Muscle of leg (tissue), 11 donors: ENCODE data around the gene CTNND2. TPM values are rescaled to one million over a fixed set of nuclear protein-coding genes. Genes with fewer than 3 reads are reported as not detected.

Source experiments
- DNase-seq: peaks from one replicate; pipeline ENCODE4 v3.0.0; 2013
- H3K27ac ChIP-seq: one replicate; pipeline ENCODE4 v1.5.1; 2013; ENCODE audit warnings: mild to moderate bottlenecking, low read length, control low read depth
- H3K27me3 ChIP-seq: one replicate; pipeline ENCODE4 v1.6.1; 2013; ENCODE audit warnings: low read length; ENCODE audit not compliant: control insufficient read depth, insufficient read depth
- H3K36me3 ChIP-seq: one replicate; pipeline ENCODE4 v1.6.1; 2013; ENCODE audit warnings: low read length; ENCODE audit not compliant: control insufficient read depth, insufficient read depth
- H3K4me1 ChIP-seq: one replicate; pipeline ENCODE4 v1.6.1; 2013; ENCODE audit warnings: low read length; ENCODE audit not compliant: control insufficient read depth, insufficient read depth
- H3K4me3 ChIP-seq: one replicate; pipeline ENCODE4 v1.5.1; 2013; ENCODE audit warnings: low read length, control low read depth
- H3K9me3 ChIP-seq: replicated peaks from 2 replicates; pipeline ENCODE4 v1.6.1; 2013; ENCODE audit warnings: low read depth, low read length; ENCODE audit not compliant: control insufficient read depth
- WGBS: methylation state at CpG from one replicate; pipeline ENCODE4 v1.1.5; 2013; ENCODE audit warnings: missing lambda C conversion rate; ENCODE audit not compliant: insufficient coverage; 5-methylcytosine and 5-hydroxymethylcytosine counted together
- polyA plus RNA-seq, 8 donors: library from polyadenylated mRNA; unstranded; fragments of 120-200 nt; gene quantifications; one replicate each; pipeline versions ENCODE4 v1.2.1 to v1.2.3, GENCODE V29; 2013; ENCODE audit warnings: inconsistent platforms in 1 of 8, low replicate concordance in 1 of 8; ENCODE audit not compliant: insufficient read length in 8 of 8, insufficient read depth in 1 of 8
- total RNA-seq: library from RNA; stranded (reverse); fragments of 120-200 nt; gene quantifications from one replicate; pipeline ENCODE4 v1.2.4, GENCODE V29; 2013

Gene CTNND2
- total and polyA plus RNA-seq, 9 donors = 0.48 to 1.0 (median 0.71) TPM

- DNase-seq = no peak
- no CpG with 5 or more reads among the region's 2 CpGs for WGBS
- Histone ChIP-seq H3K27me3 (peaks cover 27% of the 10 kb centered on the region), H3K4me1 (peaks cover 4% of the 10 kb centered on the region), H3K4me3 (no peak overlapping the region), H3K36me3 (no peaks in the 10 kb centered on the region), H3K9me3 (no peaks in the 10 kb centered on the region), H3K27ac (no peak overlapping the region)
These were observed 517.8 kb downstream of the CTNND2 start for GRCh38 chr5:11386398-11386797.

- H3K27me3 ChIP-seq = peaks cover 27% of the 10 kb centered on the region
- WGBS = 0% methylated on average over 1 of the region's 3 CpGs
- DNase-seq = no peak
These were observed 518.3 kb downstream of the CTNND2 start for GRCh38 chr5:11385901-11386293.

GRCh38 chr5:11385251-11385900 lies 518.9 kb downstream of the CTNND2 start:
- DNase-seq = no peak
- H3K4me1 ChIP-seq = peaks cover 4% of the 10 kb centered on the region
- WGBS = under 1% methylated on average over 23 of the region's 33 CpGs
- no peak overlapping the region for H3K27ac ChIP-seq
- H3K9me3 ChIP-seq = no peaks in the 10 kb centered on the region
- no peak overlapping the region for H3K4me3 ChIP-seq
- H3K36me3 ChIP-seq = no peaks in the 10 kb centered on the region
- peaks cover 25% of the 10 kb centered on the region for H3K27me3 ChIP-seq

More at GRCh38 chr5:11385901-11386293, 518.3 kb downstream of the CTNND2 start:
- H3K4me1 ChIP-seq = peaks cover 4% of the 10 kb centered on the region
- no peaks in the 10 kb centered on the region for H3K36me3 ChIP-seq
- no peak overlapping the region for H3K4me3 ChIP-seq
- H3K9me3 ChIP-seq = no peaks in the 10 kb centered on the region
- H3K27ac ChIP-seq = no peak overlapping the region

DNA sequence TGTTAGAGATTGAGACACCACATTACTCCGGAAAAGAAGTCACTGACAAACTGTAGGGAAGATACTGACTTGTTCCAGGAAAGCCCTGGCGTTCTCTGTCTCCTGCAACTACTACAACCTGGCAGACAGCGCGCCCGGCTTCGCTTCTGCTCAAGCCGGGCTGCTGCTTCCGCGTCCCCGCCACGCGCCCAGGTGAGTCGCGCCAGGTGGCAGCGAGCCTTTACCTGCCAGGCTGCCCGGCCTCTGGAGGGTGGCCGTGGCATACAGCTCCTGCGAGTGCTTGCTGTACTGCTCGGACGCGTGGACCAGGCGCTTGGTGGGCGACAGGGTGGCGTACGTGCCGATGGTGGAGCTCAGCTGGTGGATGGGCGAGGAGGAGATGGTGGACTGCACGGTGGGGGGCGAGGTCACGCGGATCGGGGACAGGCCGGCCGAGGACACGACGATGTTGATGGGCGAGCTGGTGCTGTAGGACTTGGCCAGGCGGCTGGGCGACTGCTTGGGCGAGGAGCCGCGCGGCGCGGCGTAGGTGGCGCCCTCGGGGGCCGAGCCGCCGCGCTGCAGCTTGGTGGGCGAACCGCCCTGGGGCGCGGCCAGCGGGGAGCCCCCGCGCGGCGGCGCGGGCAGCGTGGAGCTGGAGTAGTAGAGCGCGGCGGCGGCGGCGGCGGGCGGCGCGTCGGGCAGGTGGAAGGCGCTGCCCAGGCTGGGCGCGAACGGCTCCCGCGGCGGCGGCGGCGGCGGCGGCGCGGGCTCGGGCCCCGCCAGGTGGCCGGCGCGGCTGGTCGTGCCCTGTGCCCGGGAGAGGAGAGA lies 519.6 kb downstream of the CTNND2 start:
- Histone ChIP-seq H3K27me3 (peaks cover 25% of the 10 kb centered on the region), H3K36me3 (no peaks in the 10 kb centered on the region), H3K4me1 (peaks cover 4% of the 10 kb centered on the region), H3K9me3 (no peaks in the 10 kb centered on the region), H3K4me3 (no peak overlapping the region), H3K27ac (no peak overlapping the region)
- no peak for DNase-seq
- WGBS = 2% methylated on average over 95 of the region's 96 CpGs

DNA sequence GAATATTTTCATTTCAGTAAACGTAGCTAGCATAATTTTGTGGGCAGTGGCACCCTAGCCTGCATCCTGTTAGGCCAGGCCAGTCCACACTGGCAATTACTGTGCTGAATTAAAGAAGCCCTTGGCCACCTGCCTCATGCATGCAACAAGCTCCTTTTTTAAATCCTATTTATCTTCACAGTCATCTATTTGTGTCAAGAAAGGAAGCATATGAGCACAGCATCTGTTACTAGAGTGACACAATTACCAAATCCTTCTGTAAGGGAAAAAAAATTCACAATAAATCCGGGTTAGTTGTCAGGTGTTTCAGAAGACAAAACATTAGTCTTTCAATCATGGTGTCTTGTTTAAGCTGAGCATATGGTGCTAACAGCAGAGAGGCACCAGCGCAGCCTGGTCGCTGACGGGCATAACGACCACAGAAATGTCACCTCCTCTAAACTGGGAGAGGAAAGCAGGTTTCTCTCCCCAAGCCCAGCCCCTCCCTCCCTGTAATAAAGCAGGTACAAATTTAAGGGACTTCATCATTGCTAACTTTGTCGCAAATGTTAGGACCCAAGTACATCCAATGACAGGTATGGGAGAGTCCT lies 520.6 kb downstream of the CTNND2 start:
- peaks cover 4% of the 10 kb centered on the region for H3K4me1 ChIP-seq
- H3K27me3 ChIP-seq = peaks cover 25% of the 10 kb centered on the region
- no CpG with 5 or more reads among the region's 7 CpGs for WGBS
- H3K27ac ChIP-seq = no peak overlapping the region
- H3K36me3 ChIP-seq = no peaks in the 10 kb centered on the region
- H3K9me3 ChIP-seq = no peaks in the 10 kb centered on the region
- no peak for DNase-seq
- H3K4me3 ChIP-seq = no peak overlapping the region

DNA sequence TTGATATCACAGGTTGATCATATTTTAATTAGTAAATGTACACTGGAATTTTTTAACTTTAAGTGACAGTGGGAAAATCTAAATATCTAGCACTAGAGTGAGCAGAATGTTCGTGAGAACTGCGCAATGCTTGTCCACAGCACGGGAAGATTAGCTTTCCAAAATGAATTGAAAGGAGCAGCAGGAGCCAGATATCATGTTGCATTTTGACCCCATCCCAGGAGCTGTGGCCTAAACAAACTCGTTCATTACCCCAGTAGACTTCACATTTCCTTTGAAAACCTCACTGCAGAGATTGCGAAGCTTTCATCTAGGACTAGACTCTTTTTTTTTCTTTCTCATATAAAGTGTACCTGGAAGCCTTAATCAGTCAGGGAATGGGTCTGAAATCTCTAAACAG lies 525.8 kb downstream of the CTNND2 start:
- no peak for DNase-seq
- no peaks in the 10 kb centered on the region for H3K9me3 ChIP-seq
- H3K36me3 ChIP-seq = no peaks in the 10 kb centered on the region
- no peaks in the 10 kb centered on the region for H3K4me1 ChIP-seq
- H3K27ac ChIP-seq = no peak overlapping the region
- peaks cover 2% of the 10 kb centered on the region for H3K27me3 ChIP-seq
- WGBS = 47% methylated on average over 2 of the region's 5 CpGs
- H3K4me3 ChIP-seq = no peak overlapping the region

GRCh38 chr5:11377896-11378295 lies 526.4 kb downstream of the CTNND2 start:
- H3K36me3 ChIP-seq = no peaks in the 10 kb centered on the region
- no peak overlapping the region for H3K27ac ChIP-seq
- 50% methylated on average over 1 of the region's 2 CpGs for WGBS
- DNase-seq = no peak
- H3K4me3 ChIP-seq = no peak overlapping the region
- no peaks in the 10 kb centered on the region for H3K4me1 ChIP-seq
- H3K9me3 ChIP-seq = no peaks in the 10 kb centered on the region
- H3K27me3 ChIP-seq = peaks cover 2% of the 10 kb centered on the region

DNA sequence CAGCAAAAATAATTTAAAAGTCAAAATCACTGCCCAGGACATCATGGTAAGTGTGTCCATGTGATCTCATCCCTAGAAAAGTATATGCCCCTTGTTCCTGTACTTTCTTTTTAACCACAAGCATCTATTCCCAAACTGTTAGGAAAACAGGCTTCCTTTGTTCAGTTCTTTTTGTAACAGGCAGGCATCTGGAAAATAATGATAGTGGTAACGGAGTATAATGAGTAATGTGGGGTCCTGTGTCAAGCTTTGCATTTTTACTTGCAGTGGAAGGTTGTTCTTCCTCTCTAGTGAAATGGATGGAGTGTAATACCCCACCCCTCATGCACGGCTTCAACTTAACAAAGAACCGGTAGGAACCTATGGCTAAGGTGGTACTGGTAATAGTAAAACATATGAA lies 532.1 kb downstream of the CTNND2 start:
- Histone ChIP-seq H3K4me1 (no peaks in the 10 kb centered on the region), H3K4me3 (no peak overlapping the region), H3K9me3 (no peaks in the 10 kb centered on the region), H3K27ac (no peak overlapping the region), H3K27me3 (no peaks in the 10 kb centered on the region), H3K36me3 (no peaks in the 10 kb centered on the region)
- no peak for DNase-seq
- WGBS = no CpG with 5 or more reads among the region's 3 CpGs

GRCh38 chr5:11371021-11371420 lies 533.2 kb downstream of the CTNND2 start:
- Histone ChIP-seq H3K4me1 (no peaks in the 10 kb centered on the region), H3K36me3 (no peaks in the 10 kb centered on the region), H3K4me3 (no peak overlapping the region), H3K27ac (no peak overlapping the region), H3K27me3 (no peaks in the 10 kb centered on the region), H3K9me3 (no peaks in the 10 kb centered on the region)
- no peak for DNase-seq
- WGBS = no CpG with 5 or more reads among the region's 1 CpG

DNA sequence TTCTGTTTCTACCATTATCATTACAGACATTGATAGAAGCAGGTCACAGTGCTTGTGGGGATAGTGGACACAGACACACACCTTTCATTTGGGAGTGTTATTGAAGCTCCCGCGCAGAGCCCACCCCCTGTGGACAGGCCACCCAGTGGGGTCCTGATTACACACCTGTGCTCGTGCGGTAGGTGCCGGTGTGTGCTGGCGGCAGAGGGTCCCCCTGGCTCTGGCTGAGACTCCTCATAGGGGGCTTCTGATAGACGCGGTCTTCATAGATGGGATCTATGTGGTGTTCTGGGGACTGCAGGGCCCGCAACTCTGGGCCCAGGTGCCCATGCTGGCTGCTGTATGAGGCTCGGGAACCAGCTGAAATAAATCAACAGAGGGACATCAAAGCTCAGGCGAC lies 539.7 kb downstream of the CTNND2 start:
- no peaks in the 10 kb centered on the region for H3K9me3 ChIP-seq
- H3K4me1 ChIP-seq = no peaks in the 10 kb centered on the region
- no peak for DNase-seq
- no peaks in the 10 kb centered on the region for H3K36me3 ChIP-seq
- H3K27ac ChIP-seq = no peak overlapping the region
- 40% methylated on average over 1 of the region's 11 CpGs for WGBS
- H3K27me3 ChIP-seq = no peaks in the 10 kb centered on the region
- no peak overlapping the region for H3K4me3 ChIP-seq
